ENCODE measurements around the gene WDR55.
"Not testable (repeated sequence)": the region's sequence is repeated elsewhere in the genome, so short reads cannot be mapped to it uniquely, and the experiment has no call there.

Gene WDR55

GRCh38 chr5:140664359-140665119 is at the start of gene WDR55:
Gene WDR55 (plus strand): TSS chr5:140664904. CDS start chr5:140664913, 9 bp downstream.
- DNase-seq (ENCODE audit: low spot score): peak; percentile 94

DNA sequence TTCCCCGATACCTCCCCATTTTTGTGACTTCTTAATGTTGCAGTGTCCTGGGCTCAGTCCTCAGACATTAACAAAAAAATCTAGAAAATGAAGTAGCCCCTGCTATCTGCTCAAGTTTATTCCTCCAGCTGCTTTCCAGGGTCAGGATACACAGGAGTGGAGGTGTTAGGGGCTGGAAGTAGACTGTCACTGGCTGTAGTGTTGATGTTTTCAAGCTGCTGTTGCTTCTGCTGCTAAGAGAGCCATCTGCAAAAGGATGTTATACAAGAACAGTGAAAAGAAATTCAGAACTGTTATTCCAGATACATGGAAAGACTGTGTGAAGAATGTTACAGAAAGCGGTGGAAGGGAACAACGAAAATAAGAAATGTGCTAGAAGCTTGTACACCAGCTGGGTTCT is 42.4 kb upstream of the WDR55 start:
- DNase-seq (ENCODE audit: low spot score): no peak

DNA sequence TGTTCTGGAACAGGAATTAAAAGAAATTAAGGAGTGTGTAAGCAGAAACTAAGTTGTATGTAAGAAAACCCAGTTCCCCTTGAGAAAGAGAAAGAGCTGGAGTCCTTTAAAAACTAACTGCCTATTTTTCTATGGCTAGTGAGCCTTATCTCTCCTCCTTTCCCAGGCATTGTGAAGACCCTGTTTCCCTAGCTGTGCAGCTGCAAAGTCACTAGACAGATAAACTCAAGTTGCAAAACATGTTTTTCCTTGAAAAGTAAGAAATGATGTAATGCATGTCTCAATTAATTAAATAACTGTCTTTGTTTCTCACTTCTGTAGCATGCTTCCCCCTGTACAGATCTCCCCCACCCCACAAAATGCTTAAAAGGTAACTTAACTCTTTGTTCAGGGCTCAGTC is 41.6 kb upstream of the WDR55 start:
- not testable (repeated sequence) for DNase-seq (ENCODE audit: low spot score)

DNA sequence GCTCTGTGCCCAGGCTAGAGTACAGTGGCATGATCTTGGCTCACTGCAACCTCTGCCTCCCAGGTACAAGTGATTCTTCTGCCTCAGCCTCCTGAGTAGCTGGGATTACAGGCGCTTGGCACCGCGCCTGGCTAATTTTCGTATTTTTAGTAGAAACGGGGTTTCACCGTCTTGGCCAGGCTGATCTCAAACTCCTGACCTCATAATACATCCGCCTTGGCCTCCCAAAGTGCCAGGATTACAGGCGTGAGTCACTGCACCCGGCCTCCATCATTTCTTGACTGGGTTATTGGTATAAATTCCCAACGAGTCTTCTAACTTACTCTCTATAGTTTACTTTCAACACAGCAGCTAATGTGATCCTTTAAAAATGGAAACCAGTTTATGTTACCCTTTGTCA is 39.8 kb upstream of the WDR55 start:
- not testable (repeated sequence) for DNase-seq (ENCODE audit: low spot score)

GRCh38 chr5:140627972-140628371 is 36.7 kb upstream of the WDR55 start:
- DNase-seq (ENCODE audit: low spot score): no peak

- no peak for DNase-seq (ENCODE audit: low spot score)
Measured at GRCh38 chr5:140628711-140629110, 36.0 kb upstream of the WDR55 start.

- no peak for DNase-seq (ENCODE audit: low spot score)
Measured at GRCh38 chr5:140630292-140631035, 34.2 kb upstream of the WDR55 start.

GRCh38 chr5:140631036-140631417 is 33.7 kb upstream of the WDR55 start:
- no peak for DNase-seq (ENCODE audit: low spot score)

DNA sequence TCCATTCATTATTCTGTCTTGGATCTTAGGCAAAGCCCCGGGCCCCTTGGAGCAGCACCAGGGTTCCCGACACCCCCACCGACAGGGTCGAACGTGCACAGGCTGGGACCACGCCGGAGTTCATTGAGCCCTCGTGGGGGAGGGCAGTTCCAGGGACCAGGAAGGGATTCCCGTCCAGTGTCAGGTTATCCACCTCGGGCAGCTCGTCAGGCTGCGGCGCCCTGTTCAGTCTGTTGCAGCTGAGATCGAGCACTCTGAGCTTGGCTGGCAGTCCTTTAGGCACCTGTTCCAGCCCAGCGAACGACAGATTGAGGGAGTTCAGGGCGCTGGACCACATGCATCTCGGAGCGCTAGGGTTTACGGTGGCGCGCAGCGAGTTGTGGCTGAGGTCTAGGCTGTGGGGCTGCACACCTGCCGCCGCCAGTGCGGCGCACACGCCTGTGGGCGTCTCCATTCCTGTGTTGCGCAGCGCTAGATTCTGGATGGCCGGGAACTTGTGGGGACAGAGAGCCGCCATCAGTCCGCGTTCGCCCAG is 32.8 kb upstream of the WDR55 start:
- DNase-seq (ENCODE audit: low spot score): no peak

DNA sequence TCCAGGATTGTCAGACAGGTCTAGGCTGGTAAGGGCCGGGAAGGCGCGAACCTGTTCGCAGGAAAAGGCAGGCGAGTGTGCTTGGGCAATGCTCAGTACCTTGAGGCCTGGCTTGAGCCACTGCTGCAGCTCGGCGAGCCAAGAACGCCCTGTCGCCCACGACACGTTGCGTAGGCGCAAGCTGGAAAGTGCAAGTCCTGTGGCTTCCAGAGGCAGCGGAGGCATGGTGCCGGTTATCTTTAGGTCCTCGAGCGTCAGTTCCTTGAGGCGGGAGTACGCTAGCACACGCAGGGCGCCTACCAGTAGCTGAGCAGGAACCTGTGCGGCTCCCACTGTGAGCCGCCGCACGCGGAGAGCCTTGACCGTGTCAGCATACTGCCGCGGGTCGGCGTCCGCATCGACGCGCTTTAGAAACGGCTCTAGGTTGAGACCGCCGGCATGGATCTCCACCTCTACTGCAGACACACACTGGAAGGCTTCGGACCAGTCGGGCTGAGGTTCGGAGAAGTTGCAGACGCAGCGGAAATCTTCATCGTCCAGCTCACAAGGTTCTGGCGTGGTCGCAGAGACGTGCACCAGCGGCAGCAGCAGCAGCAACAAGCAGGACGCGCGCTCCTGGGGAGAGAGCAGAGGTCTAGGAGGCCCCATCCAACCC is 32.2 kb upstream of the WDR55 start:
- DNase-seq (ENCODE audit: low spot score): no peak

GRCh38 chr5:140633021-140633471 is 31.7 kb upstream of the WDR55 start, which contains the start of gene CD14:
Gene CD14 (minus strand): TSS chr5:140633175. CDS start chr5:140633071, 104 bp downstream.
- DNase-seq (ENCODE audit: low spot score): no peak

- no peak for DNase-seq (ENCODE audit: low spot score)
Measured at GRCh38 chr5:140633501-140633900, 31.2 kb upstream of the WDR55 start.

GRCh38 chr5:140634103-140634502 is 30.6 kb upstream of the WDR55 start:
- DNase-seq (ENCODE audit: low spot score): no peak

DNA sequence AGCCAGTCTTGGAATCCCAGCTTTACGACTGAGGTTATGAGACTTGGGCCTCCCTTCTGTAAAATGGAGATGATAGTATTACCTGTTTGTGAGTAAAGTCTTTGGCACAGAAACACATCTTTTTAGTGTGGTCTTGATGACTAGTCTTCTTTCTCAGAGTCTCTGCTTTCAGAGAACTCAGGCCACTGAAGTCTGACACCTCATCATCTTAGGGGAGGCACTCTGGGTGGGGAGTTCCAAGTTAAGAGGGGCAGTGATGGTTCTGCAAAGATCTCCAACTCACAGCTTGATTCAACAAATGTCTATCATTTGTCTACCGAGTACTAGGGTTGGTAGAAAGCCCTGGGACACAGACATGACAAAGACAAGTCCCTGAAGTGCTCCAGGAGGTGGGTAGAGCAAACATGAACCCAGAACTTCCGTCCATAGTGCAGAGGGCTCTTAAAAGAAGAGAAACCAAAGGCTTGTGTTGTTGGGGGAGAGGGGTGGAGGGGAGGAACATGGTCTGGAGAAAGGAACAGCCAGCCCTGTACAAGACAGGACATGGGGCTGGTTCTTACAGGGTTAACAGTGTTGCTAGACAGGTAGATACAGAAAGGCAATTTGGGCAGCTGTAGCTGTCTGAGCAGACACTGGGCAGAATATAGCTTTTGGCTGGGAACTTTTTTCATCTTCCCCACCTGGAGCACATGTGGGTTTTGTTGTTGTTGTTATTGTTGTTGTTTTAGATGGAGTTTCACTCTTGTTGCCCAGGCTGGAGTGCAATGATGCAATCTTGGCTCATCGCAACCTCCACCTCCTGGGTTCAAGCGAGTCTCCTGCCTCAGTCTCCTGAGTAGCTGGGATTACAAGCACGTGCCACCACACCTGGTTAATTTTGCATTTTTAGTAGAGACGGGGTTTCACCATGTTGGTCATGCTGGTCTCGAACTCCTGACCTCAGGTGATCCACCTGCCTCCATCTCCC is 29.1 kb upstream of the WDR55 start:
- DNase-seq (ENCODE audit: low spot score): no peak

GRCh38 chr5:140637371-140638100 is 27.2 kb upstream of the WDR55 start:
- DNase-seq (ENCODE audit: low spot score): no peak

- DNase-seq (ENCODE audit: low spot score): not testable (repeated sequence)
Measured at GRCh38 chr5:140638898-140639147, 25.9 kb upstream of the WDR55 start.

GRCh38 chr5:140639148-140639981 is 25.3 kb upstream of the WDR55 start, which contains the start of gene TMCO6:
Gene TMCO6 (plus strand): TSS chr5:140639451. CDS start chr5:140639528, 77 bp downstream.
- peak; percentile 97 for DNase-seq (ENCODE audit: low spot score)

DNA sequence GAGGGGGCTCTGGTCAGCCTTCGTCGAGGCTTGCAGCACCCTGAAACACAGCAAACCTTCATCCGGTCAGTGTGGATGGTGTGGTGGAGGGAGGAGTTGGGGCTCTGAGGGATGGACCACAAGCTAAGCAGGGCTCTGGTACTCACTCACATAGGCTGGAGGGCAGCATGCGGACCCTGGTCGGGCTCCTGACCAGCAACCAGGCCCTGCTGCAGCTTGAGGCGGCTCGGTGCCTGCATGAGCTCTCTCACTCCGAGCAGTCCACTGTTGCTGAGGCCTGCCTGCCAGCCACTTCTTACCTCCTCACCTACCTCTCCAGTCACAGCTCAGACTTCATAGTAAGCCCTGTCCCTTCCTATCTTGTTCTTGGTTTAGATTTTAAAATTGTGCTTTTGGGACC is 23.0 kb upstream of the WDR55 start:
- DNase-seq (ENCODE audit: low spot score): no peak

DNA sequence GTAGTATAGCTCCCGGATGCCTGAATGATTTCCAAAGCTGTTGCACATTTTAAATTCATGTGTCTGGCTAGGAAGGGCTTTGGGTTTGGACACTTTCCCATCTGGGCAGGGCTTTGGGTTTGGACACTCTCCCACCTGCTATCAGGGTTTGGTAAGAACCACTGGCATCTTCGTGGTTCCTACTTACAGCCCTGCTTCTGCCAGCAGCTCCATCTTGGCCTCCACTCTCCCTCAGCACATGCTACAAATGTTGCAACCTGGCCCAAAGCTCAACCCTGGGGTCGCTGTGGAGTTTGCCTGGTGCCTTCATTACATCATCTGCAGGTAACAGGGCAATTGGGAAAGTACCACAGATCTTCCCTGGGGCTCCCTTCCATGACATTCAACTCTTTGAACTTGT is 22.0 kb upstream of the WDR55 start:
- DNase-seq (ENCODE audit: low spot score): no peak

GRCh38 chr5:140647042-140647419 is 17.7 kb upstream of the WDR55 start:
- DNase-seq (ENCODE audit: low spot score): no peak
